22Rv1 (cell line): ENCODE data around the gene ALDH1A3.

Experiments used
- H3K27ac ChIP-seq: fragments of 450-650 bp; 2 replicates; pipeline ENCODE4 v1.5.1; 2017
- ZFX ChIP-seq: fragments of 450-650 bp; IDR thresholded peaks from 2 replicates; pipeline ENCODE4 v1.6.1; 2017; ENCODE audit warnings: antibody characterized with exemption, borderline replicate concordance
- TF ChIP-seq, protein P1 (sequence below): fragments of 450-650 bp; IDR thresholded peaks from 2 replicates; pipeline ENCODE4 v1.5.1; 2017; ENCODE audit warnings: mild to moderate bottlenecking

ALDH1A3 gene

GRCh38 chr15:100922192-100923040 is 42.8 kb downstream of the ALDH1A3 start:
- H3K27ac ChIP-seq: no peak overlapping the region
- TF ChIP-seq, protein P1, sequence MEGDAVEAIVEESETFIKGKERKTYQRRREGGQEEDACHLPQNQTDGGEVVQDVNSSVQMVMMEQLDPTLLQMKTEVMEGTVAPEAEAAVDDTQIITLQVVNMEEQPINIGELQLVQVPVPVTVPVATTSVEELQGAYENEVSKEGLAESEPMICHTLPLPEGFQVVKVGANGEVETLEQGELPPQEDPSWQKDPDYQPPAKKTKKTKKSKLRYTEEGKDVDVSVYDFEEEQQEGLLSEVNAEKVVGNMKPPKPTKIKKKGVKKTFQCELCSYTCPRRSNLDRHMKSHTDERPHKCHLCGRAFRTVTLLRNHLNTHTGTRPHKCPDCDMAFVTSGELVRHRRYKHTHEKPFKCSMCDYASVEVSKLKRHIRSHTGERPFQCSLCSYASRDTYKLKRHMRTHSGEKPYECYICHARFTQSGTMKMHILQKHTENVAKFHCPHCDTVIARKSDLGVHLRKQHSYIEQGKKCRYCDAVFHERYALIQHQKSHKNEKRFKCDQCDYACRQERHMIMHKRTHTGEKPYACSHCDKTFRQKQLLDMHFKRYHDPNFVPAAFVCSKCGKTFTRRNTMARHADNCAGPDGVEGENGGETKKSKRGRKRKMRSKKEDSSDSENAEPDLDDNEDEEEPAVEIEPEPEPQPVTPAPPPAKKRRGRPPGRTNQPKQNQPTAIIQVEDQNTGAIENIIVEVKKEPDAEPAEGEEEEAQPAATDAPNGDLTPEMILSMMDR: no peak
- TF ChIP-seq ZFX: no peak

- H3K27ac ChIP-seq: no peak overlapping the region
These were observed 43.4 kb downstream of the ALDH1A3 start for GRCh38 chr15:100923076-100923475.

GRCh38 chr15:100923902-100924301 is 44.3 kb downstream of the ALDH1A3 start:
- TF ChIP-seq ZFX: no peak
- TF ChIP-seq, protein P1: no peak
- no peak overlapping the region for H3K27ac ChIP-seq

More at GRCh38 chr15:100923076-100923475, 43.4 kb downstream of the ALDH1A3 start:
- TF ChIP-seq, protein P1: no peak
- no peak for TF ChIP-seq ZFX

- no peak overlapping the region for H3K27ac ChIP-seq
- no peak for TF ChIP-seq ZFX
- TF ChIP-seq, protein P1: no peak
These were observed 44.8 kb downstream of the ALDH1A3 start for GRCh38 chr15:100924436-100924835.

GRCh38 chr15:100925480-100925879 is 45.8 kb downstream of the ALDH1A3 start:
- no peak overlapping the region for H3K27ac ChIP-seq

DNA sequence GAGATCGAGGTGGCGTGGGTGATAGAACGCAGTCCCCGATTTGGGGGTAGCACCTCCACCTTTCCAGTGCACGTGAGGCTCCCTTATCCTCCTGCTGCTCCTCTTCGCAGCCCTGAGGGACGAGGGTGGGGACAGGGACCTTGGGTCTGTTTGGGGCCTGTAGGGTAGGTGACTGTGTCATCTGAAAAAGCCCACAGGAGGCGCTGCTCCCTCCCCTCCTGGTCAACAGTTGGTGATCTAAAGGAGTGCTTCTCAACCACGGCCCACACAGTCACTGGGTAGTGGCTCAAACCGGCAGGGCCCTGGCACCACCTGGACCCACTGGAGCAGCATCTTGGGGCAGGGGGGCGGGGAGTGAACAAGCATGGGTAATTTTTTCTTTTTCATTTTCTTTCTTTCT is 46.6 kb downstream of the ALDH1A3 start:
- TF ChIP-seq ZFX: no peak
- TF ChIP-seq, protein P1: peak; percentile 21
- H3K27ac ChIP-seq: no peak overlapping the region

More at GRCh38 chr15:100925480-100925879, 45.8 kb downstream of the ALDH1A3 start:
- no peak for TF ChIP-seq ZFX
- TF ChIP-seq, protein P1: no peak
